Keratinocyte (primary cell): Measurements from ENCODE around the gene RNF182. TPM values are rescaled to one million over a fixed set of nuclear protein-coding genes. Genes with fewer than 3 reads are reported as not detected.

Experiments
- DNase-seq: peaks from one replicate; pipeline ENCODE4 v3.0.0-alpha.2; 2011; ENCODE audit warnings: low read depth, missing footprints, low spot score
- FAIRE-seq: peaks from 2 replicates; lab custom pipeline; 2011; peaks lifted over from hg19 to GRCh38; lab: Jason Lieb, UNC
- H2AFZ ChIP-seq: 2 replicates; pipeline ENCODE4 v1.6.0; 2012; ENCODE audit warnings: low read length, control low read depth, inconsistent platforms; ENCODE audit not compliant: control insufficient read depth
- H3K27ac ChIP-seq: 2 replicates; pipeline ENCODE4 v1.5.1; 2011; ENCODE audit warnings: low read length; ENCODE audit not compliant: control insufficient read depth, insufficient read depth
- H3K27me3 ChIP-seq: 3 replicates; pipeline ENCODE4 v1.6.0; 2011; ENCODE audit warnings: low read length; ENCODE audit not compliant: control insufficient read depth, insufficient read depth; ENCODE audit errors: extremely low read depth
- H3K36me3 ChIP-seq, 2 experiments: 2 replicates in 1 of 2; 3 replicates in 1 of 2; pipeline ENCODE4 v1.5.1; 2011; ENCODE audit warnings: low read length in 2 of 2, mild to moderate bottlenecking in 1 of 2; ENCODE audit not compliant: control insufficient read depth in 2 of 2, insufficient read depth in 2 of 2; ENCODE audit errors: extremely low read depth in 1 of 2
- H3K4me1 ChIP-seq: 3 replicates; pipeline ENCODE4 v1.5.1; 2011; ENCODE audit warnings: low read length; ENCODE audit not compliant: control insufficient read depth, insufficient read depth; ENCODE audit errors: extremely low read depth
- H3K4me2 ChIP-seq: 3 replicates; pipeline ENCODE4 v1.6.0; 2011; ENCODE audit warnings: low read depth, low read length; ENCODE audit not compliant: control insufficient read depth, insufficient read depth; ENCODE audit errors: extremely low read depth
- H3K4me3 ChIP-seq, 3 experiments: fragments of 200-600 bp in 1 of 3; sonication (generic) in 1 of 3; 2 replicates in 2 of 3; 3 replicates in 1 of 3; pipeline ENCODE4 v1.5.1; 2011 to 2016; ENCODE audit warnings: low read length in 3 of 3, mild to moderate bottlenecking in 3 of 3, control low read depth in 2 of 3, inconsistent platforms in 1 of 3, low read depth in 1 of 3, mixed read lengths in 1 of 3, mixed run types in 1 of 3, moderate library complexity in 1 of 3; ENCODE audit not compliant: control insufficient read depth in 2 of 3, insufficient read depth in 2 of 3; ENCODE audit errors: extremely low read depth in 1 of 3
- H3K79me2 ChIP-seq: 2 replicates; pipeline ENCODE4 v1.6.0; 2012; ENCODE audit warnings: low read length; ENCODE audit not compliant: control insufficient read depth, insufficient read depth
- H3K9ac ChIP-seq: 3 replicates; pipeline ENCODE4 v1.6.0; 2011; ENCODE audit warnings: low read length; ENCODE audit not compliant: control insufficient read depth, insufficient read depth; ENCODE audit errors: extremely low read depth
- H3K9me1 ChIP-seq: 3 replicates; pipeline ENCODE4 v1.6.0; 2011; ENCODE audit warnings: low read length; ENCODE audit not compliant: control insufficient read depth, insufficient read depth; ENCODE audit errors: extremely low read depth
- H3K9me3 ChIP-seq: 2 replicates; pipeline ENCODE4 v1.5.1; 2012; ENCODE audit warnings: low read depth, low read length; ENCODE audit not compliant: control insufficient read depth
- H4K20me1 ChIP-seq: 3 replicates; pipeline ENCODE4 v1.6.0; 2011; ENCODE audit warnings: low read length; ENCODE audit not compliant: control insufficient read depth, insufficient read depth; ENCODE audit errors: extremely low read depth
- EZH2 ChIP-seq: IDR thresholded peaks from one replicate; pipeline ENCODE4 v1.6.1; 2012; ENCODE audit warnings: inconsistent platforms, mild to moderate bottlenecking, low read length, moderate library complexity
- dilution Hi-C: fragments of 300-500 bp; cut with MboI; formaldehyde crosslinking; loops from one replicate; pipeline ENCODE4 v1.7.0; 2020; ENCODE audit warnings: low sequenced_read_pairs; ENCODE audit not compliant: extremely low pct_ligation_motif_present
- polyA plus RNA-seq, 5 experiments: library from polyadenylated mRNA; depleted of rRNA in 3 of 5; stranded (reverse) in 3 of 5; stranded (forward) in 1 of 5; unstranded in 1 of 5; fragments of >200 nt; gene quantifications; 1 replicate in 1 of 5; 2 replicates in 3 of 5; 3 replicates in 1 of 5; pipeline versions ENCODE4 v1.2.1 to v1.2.3, GENCODE V29; 2011 to 2012; ENCODE audit warnings: missing spikeins in 2 of 5, low read depth in 1 of 5, low replicate concordance in 1 of 5
- TF ChIP-seq, protein P1 (sequence below), 3 experiments: IDR thresholded peaks in 1 of 3; conservative IDR thresholded peaks in 1 of 3; optimal IDR thresholded peaks in 1 of 3; 2 replicates in 2 of 3; 3 replicates in 1 of 3; pipeline versions ENCODE3 to v1.5.1; 2011; ENCODE audit warnings: low read length in 3 of 3, mild to moderate bottlenecking in 3 of 3, moderate library complexity in 2 of 3, control low read depth in 1 of 3, inconsistent platforms in 1 of 3; ENCODE audit not compliant: insufficient read depth in 2 of 3; ENCODE audit errors: extremely low read depth in 1 of 3

RNF182 gene
- polyA plus RNA-seq, 1 donor (not counting 4 experiments of a cell fraction or from before 2014, with no cell fraction given) = 2.0 TPM

DNA sequence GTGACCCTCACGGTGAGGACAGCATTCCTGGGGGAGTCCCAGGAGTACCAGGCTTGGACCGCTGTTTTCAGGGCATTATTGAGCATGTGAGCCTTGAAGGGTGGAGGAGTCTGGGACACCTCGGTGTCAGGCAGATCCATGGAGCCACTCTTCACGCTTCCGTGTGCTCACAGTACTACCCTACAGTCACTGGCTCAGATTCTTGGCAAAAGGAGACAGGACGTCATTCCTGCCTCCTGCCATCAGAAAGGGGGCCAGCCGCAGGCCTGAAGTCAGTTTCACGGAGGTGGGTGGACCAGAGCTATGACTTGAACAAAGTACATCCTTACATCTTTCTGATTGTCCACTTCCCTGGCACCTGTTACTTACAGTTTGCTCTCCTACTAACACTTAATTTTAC is 103.9 kb downstream of the RNF182 start:
- Histone ChIP-seq H3K9ac (no peak overlapping the region), H3K4me3 (no peak overlapping the region), H3K27ac (no peak overlapping the region), H3K79me2 (no peaks in the 10 kb centered on the region), H3K27me3 (peaks cover 6% of the 10 kb centered on the region), H3K9me3 (no peaks in the 10 kb centered on the region), H3K4me1 (peaks cover 3% of the 10 kb centered on the region), H3K36me3 (no peaks in the 10 kb centered on the region), H3K4me2 (no peak overlapping the region), H3K9me1 (no peaks in the 10 kb centered on the region), H4K20me1 (no peaks in the 10 kb centered on the region), H2AFZ (no peak overlapping the region)
- TF ChIP-seq, protein P1, sequence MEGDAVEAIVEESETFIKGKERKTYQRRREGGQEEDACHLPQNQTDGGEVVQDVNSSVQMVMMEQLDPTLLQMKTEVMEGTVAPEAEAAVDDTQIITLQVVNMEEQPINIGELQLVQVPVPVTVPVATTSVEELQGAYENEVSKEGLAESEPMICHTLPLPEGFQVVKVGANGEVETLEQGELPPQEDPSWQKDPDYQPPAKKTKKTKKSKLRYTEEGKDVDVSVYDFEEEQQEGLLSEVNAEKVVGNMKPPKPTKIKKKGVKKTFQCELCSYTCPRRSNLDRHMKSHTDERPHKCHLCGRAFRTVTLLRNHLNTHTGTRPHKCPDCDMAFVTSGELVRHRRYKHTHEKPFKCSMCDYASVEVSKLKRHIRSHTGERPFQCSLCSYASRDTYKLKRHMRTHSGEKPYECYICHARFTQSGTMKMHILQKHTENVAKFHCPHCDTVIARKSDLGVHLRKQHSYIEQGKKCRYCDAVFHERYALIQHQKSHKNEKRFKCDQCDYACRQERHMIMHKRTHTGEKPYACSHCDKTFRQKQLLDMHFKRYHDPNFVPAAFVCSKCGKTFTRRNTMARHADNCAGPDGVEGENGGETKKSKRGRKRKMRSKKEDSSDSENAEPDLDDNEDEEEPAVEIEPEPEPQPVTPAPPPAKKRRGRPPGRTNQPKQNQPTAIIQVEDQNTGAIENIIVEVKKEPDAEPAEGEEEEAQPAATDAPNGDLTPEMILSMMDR (optimal IDR thresholded peaks at IDR 0.05 in 1 of 3, IDR thresholded peaks at IDR 0.05 in 1 of 3, conservative IDR thresholded peaks at IDR 0.05 in 1 of 3; ENCODE audit: extremely low read depth in 1 of 3, insufficient read depth in 2 of 3, low read length in 3 of 3) = no peak
- TF ChIP-seq EZH2 = no peak
- DNase-seq (no peak), FAIRE-seq (no peak)
- dilution Hi-C loops = no loop called here

DNA sequence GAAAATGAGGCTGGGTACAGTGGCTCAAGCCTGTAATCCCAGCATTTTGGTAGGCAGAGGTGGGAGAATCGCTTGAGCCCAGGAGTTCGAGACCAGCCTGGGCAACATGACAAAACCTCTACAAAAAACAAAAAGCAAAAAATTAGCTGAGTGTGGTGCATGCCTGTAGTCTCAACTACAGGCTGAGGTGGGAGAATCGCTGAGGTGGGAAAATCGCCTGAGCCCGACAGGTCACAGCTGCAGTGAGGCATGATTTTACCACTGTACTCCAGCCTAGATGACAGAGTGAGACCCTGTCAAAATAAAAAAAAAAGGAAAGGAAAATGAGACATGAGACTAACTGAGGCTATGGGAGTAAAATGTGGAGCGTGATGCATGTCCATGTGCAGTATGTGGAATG is 104.9 kb downstream of the RNF182 start:
- Histone ChIP-seq H3K79me2 (no peaks in the 10 kb centered on the region), H3K4me1 (peaks cover 2% of the 10 kb centered on the region), H3K9me3 (no peaks in the 10 kb centered on the region), H3K27me3 (peaks cover 6% of the 10 kb centered on the region), H3K9ac (no peak overlapping the region), H3K9me1 (no peaks in the 10 kb centered on the region), H4K20me1 (no peaks in the 10 kb centered on the region), H3K4me2 (no peak overlapping the region), H2AFZ (no peak overlapping the region), H3K27ac (no peak overlapping the region), H3K36me3 (no peaks in the 10 kb centered on the region), H3K4me3 (no peak overlapping the region)
- FAIRE-seq (no peak), DNase-seq (no peak)
- TF ChIP-seq, protein P1 (optimal IDR thresholded peaks at IDR 0.05 in 1 of 3, IDR thresholded peaks at IDR 0.05 in 1 of 3, conservative IDR thresholded peaks at IDR 0.05 in 1 of 3; ENCODE audit: extremely low read depth in 1 of 3, insufficient read depth in 2 of 3, low read length in 3 of 3) = no peak
- dilution Hi-C loops = no loop called here

Other genes with a start within 250 kb of the RNF182 start
- gene RANBP9, start 213.1 kb upstream of the RNF182 start, polyA plus RNA-seq = 26.0 to 36.7 TPM (median 36.6 TPM) in 3 replicates
- gene MCUR1, start 110.4 kb upstream of the RNF182 start, polyA plus RNA-seq = 8.3 to 15.3 TPM (median 12.2 TPM) in 3 replicates
- gene CD83, start 192.8 kb downstream of the RNF182 start, polyA plus RNA-seq = 2.2 to 3.8 TPM (median 3.4 TPM) in 3 replicates